CD14-positive monocyte (primary cell): Measurements from ENCODE around the gene SLC25A22. TPM values are rescaled to one million over a fixed set of nuclear protein-coding genes. Genes with fewer than 3 reads are reported as not detected.

ENCODE experiments used
- DNase-seq, 3 donors: peaks; one replicate each; pipeline ENCODE4 v3.0.0-alpha.2; 2011 to 2022
- H2AFZ ChIP-seq: 2 replicates; pipeline ENCODE4 v1.6.0; 2012; ENCODE audit warnings: mild to moderate bottlenecking, low read depth, low read length, inconsistent platforms; ENCODE audit not compliant: insufficient read depth, poor library complexity, severe bottlenecking
- H3K27ac ChIP-seq, 2 donors: 1 replicate in 1 of 2; 2 replicates in 1 of 2; pipeline ENCODE4 v1.5.1; 2012 to 2013; ENCODE audit warnings: low read length in 2 of 2, control low read depth in 1 of 2, inconsistent platforms in 1 of 2, low read depth in 1 of 2, mild to moderate bottlenecking in 1 of 2
- H3K27me3 ChIP-seq, 2 donors: one replicate each; pipeline versions ENCODE4 v1.6.0 to v1.6.1; 2011 to 2013; ENCODE audit warnings: low read length in 2 of 2; ENCODE audit not compliant: control insufficient read depth in 2 of 2, insufficient read depth in 2 of 2
- H3K36me3 ChIP-seq, 2 donors: replicated peaks in 1 of 2; 1 replicate in 1 of 2; 2 replicates in 1 of 2; pipeline versions ENCODE4 v1.5.1 to v1.6.1; 2012 to 2013; ENCODE audit warnings: low read length in 2 of 2, control low read depth in 1 of 2, inconsistent platforms in 1 of 2, mild to moderate bottlenecking in 1 of 2; ENCODE audit not compliant: insufficient read depth in 2 of 2, control insufficient read depth in 1 of 2
- H3K4me1 ChIP-seq, 2 donors: 1 replicate in 1 of 2; 2 replicates in 1 of 2; pipeline versions ENCODE4 v1.5.1 to v1.6.1; 2012 to 2013; ENCODE audit warnings: low read length in 2 of 2, control low read depth in 1 of 2, inconsistent platforms in 1 of 2, mild to moderate bottlenecking in 1 of 2, moderate library complexity in 1 of 2; ENCODE audit not compliant: insufficient read depth in 2 of 2, control insufficient read depth in 1 of 2
- H3K4me2 ChIP-seq: replicated peaks from 2 replicates; pipeline ENCODE3; 2012; ENCODE audit warnings: low read length, moderate library complexity, mild to moderate bottlenecking; ENCODE audit not compliant: poor library complexity, severe bottlenecking; ENCODE audit errors: extremely low read depth
- H3K4me3 ChIP-seq, 3 experiments: fragments of 200-600 bp in 1 of 3; sonication (generic) in 1 of 3; replicated peaks in 1 of 3; 1 replicate in 2 of 3; 2 replicates in 1 of 3; pipeline ENCODE4 v1.5.1; 2011 to 2013; ENCODE audit warnings: low read length in 3 of 3, mild to moderate bottlenecking in 3 of 3, control low read depth in 2 of 3, low read depth in 2 of 3, inconsistent platforms in 1 of 3, moderate library complexity in 1 of 3
- H3K79me2 ChIP-seq: 2 replicates; pipeline ENCODE4 v1.6.0; 2012; ENCODE audit warnings: mild to moderate bottlenecking, control low read depth, inconsistent platforms, low read length, moderate library complexity; ENCODE audit not compliant: insufficient read depth
- H3K9ac ChIP-seq: 2 replicates; pipeline ENCODE4 v1.6.0; 2017; ENCODE audit warnings: low read length, mild to moderate bottlenecking; ENCODE audit not compliant: insufficient read depth, poor library complexity, severe bottlenecking
- H3K9me3 ChIP-seq, 2 donors: replicated peaks in 1 of 2; 1 replicate in 1 of 2; 2 replicates in 1 of 2; pipeline versions ENCODE4 v1.5.1 to v1.6.1; 2012 to 2013; ENCODE audit warnings: low read length in 2 of 2, control low read depth in 1 of 2; ENCODE audit not compliant: control insufficient read depth in 1 of 2, insufficient read depth in 1 of 2
- H4K20me1 ChIP-seq: 2 replicates; pipeline ENCODE4 v1.6.0; 2012; ENCODE audit warnings: mild to moderate bottlenecking, low read length, control low read depth, moderate library complexity; ENCODE audit not compliant: insufficient read depth
- H3K27ac Mint-ChIP-seq, 7 donors: one replicate each; pipeline ENCODE4 v1.8.0; 2020; ENCODE audit warnings: mild to moderate bottlenecking in 7 of 7, mixed read lengths in 7 of 7, moderate library complexity in 6 of 7, inconsistent platforms in 2 of 7
- H3K27me3 Mint-ChIP-seq, 3 donors: one replicate each; pipeline ENCODE4 v1.8.0; 2021 to 2022; ENCODE audit warnings: low read depth in 3 of 3, mild to moderate bottlenecking in 3 of 3, mixed read lengths in 3 of 3, moderate library complexity in 3 of 3, inconsistent platforms in 1 of 3
- H3K36me3 Mint-ChIP-seq, 2 donors: one replicate each; pipeline ENCODE4 v1.8.0; 2020; ENCODE audit warnings: mixed read lengths in 2 of 2, inconsistent platforms in 1 of 2, mild to moderate bottlenecking in 1 of 2
- H3K4me1 Mint-ChIP-seq: one replicate; pipeline ENCODE4 v1.8.0; 2020; ENCODE audit warnings: mild to moderate bottlenecking, mixed read lengths
- H3K4me3 Mint-ChIP-seq, 2 donors: one replicate each; pipeline ENCODE4 v1.8.0; 2020; ENCODE audit warnings: mild to moderate bottlenecking in 2 of 2, mixed read lengths in 2 of 2, moderate library complexity in 1 of 2
- H3K9me3 Mint-ChIP-seq, 7 donors: one replicate each; pipeline ENCODE4 v1.8.0; 2020 to 2022; ENCODE audit warnings: mixed read lengths in 7 of 7, mild to moderate bottlenecking in 6 of 7, moderate library complexity in 6 of 7, inconsistent platforms in 2 of 7
- WGBS: methylation state at CpG from one replicate; pipeline ENCODE4 v1.1.5; 2013; ENCODE audit warnings: missing lambda C conversion rate; ENCODE audit not compliant: insufficient coverage; 5-methylcytosine and 5-hydroxymethylcytosine counted together
- intact Hi-C, 2 donors: fragments of 100-400 bp; cut with micrococcal nuclease; formaldehyde crosslinking; loops; one replicate each; pipeline versions ENCODE4 v1.15.0 to v1.15.1; 2023
- polyA plus RNA-seq, 3 donors: library from polyadenylated mRNA; depleted of rRNA in 1 of 3; unstranded in 2 of 3; stranded (reverse) in 1 of 3; fragments of 300-500 nt in 2 of 3; fragments of >200 nt in 1 of 3; fragmentation: Illumina TruSeq in 2 of 3; gene quantifications; 1 replicate in 2 of 3; 2 replicates in 1 of 3; pipeline ENCODE4 v1.2.3, GENCODE V29; 2012 to 2021
- TF ChIP-seq, protein P1 (sequence below): fragments of 200-600 bp; IDR thresholded peaks from one replicate; pipeline ENCODE4 v1.8.0; 2022; ENCODE audit warnings: antibody characterized with exemption, mild to moderate bottlenecking

SLC25A22 gene
- polyA plus RNA-seq, 3 donors: 4.4 to 20.9 (median 5.6) TPM

DNA sequence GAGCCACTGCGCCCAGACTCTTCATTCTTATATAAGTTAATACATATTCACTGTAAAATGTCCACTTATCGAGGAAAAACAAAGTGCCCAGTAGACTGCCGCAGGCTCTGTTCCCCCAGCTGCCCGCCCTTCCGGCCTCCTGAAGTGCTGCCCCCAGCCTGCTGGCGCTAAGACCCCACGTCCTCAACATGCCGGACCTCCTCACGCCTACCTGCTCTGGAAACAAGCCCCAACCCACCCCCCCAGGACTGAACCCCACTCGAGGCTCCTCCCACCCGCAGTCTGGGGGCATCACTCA is 21.9 kb downstream of the SLC25A22 start:
- H3K36me3 Mint-ChIP-seq: peaks cover 5 to 35% of the 10 kb centered on the region in 2 donors
- DNase-seq: no peak
- peaks cover 29 to 36% of the 10 kb centered on the region in 2 donors for H3K4me1 ChIP-seq

GRCh38 chr11:774873-775592 is 23.0 kb downstream of the SLC25A22 start:
- H3K9ac ChIP-seq: no peak overlapping the region
- TF ChIP-seq, protein P1, sequence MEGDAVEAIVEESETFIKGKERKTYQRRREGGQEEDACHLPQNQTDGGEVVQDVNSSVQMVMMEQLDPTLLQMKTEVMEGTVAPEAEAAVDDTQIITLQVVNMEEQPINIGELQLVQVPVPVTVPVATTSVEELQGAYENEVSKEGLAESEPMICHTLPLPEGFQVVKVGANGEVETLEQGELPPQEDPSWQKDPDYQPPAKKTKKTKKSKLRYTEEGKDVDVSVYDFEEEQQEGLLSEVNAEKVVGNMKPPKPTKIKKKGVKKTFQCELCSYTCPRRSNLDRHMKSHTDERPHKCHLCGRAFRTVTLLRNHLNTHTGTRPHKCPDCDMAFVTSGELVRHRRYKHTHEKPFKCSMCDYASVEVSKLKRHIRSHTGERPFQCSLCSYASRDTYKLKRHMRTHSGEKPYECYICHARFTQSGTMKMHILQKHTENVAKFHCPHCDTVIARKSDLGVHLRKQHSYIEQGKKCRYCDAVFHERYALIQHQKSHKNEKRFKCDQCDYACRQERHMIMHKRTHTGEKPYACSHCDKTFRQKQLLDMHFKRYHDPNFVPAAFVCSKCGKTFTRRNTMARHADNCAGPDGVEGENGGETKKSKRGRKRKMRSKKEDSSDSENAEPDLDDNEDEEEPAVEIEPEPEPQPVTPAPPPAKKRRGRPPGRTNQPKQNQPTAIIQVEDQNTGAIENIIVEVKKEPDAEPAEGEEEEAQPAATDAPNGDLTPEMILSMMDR: no peak
- H3K4me3 Mint-ChIP-seq: no peak overlapping the region
- H3K27ac ChIP-seq: peak overlapping the region in 1 of 2 donors; percentile 44
- H3K27me3 ChIP-seq: no peaks in the 10 kb centered on the region
- no peak overlapping the region for H2AFZ ChIP-seq
- peaks cover 29 to 36% of the 10 kb centered on the region in 2 donors for H3K4me1 ChIP-seq
- H3K27ac Mint-ChIP-seq: peak overlapping the region in 1 of 7 donors; percentile 25
- intact Hi-C loops: no loop called here
- H3K4me1 Mint-ChIP-seq: peaks cover 33% of the 10 kb centered on the region
- H4K20me1 ChIP-seq: peaks cover 53% of the 10 kb centered on the region
- H3K9me3 ChIP-seq: no peaks in the 10 kb centered on the region
- no peak for DNase-seq
- no peak overlapping the region for H3K4me3 ChIP-seq
- peaks cover 58% of the 10 kb centered on the region for H3K79me2 ChIP-seq
- H3K4me2 ChIP-seq: no peak overlapping the region
- H3K27me3 Mint-ChIP-seq: peaks cover 0 to 2% (median 1%) of the 10 kb centered on the region in 3 donors
- WGBS: 82% methylated on average over 10 of the region's 20 CpGs
- H3K36me3 ChIP-seq: peaks cover 38% of the 10 kb centered on the region in 2 donors
- peaks cover 0 to 2% (median 0%) of the 10 kb centered on the region in 7 donors for H3K9me3 Mint-ChIP-seq
- H3K36me3 Mint-ChIP-seq: peaks cover 14 to 46% of the 10 kb centered on the region in 2 donors

More for the DNA sequence above, 21.9 kb downstream of the SLC25A22 start:
- Mint-ChIP-seq H3K27me3 (peaks cover 0 to 3% (median 1%) of the 10 kb centered on the region in 3 donors), H3K4me3 (peak overlapping the region; percentile 77 to 87), H3K4me1 (peaks cover 39% of the 10 kb centered on the region), H3K9me3 (peaks cover 0 to 2% (median 0%) of the 10 kb centered on the region in 7 donors), H3K27ac (peak overlapping the region; percentile 33 to 83 (median 58))
- H2AFZ ChIP-seq: no peak overlapping the region
- H3K4me3 ChIP-seq: peak overlapping the region; percentile 57 to 84 (median 60)
- H4K20me1 ChIP-seq: peaks cover 53% of the 10 kb centered on the region
- no peaks in the 10 kb centered on the region for H3K9me3 ChIP-seq
- 56% methylated on average over 7 of the region's 11 CpGs for WGBS
- intact Hi-C loops: loop anchor here (2.0 kb wide), 1 partner anchor 21 kb away; no protein-coding TSS in a partner anchor
- TF ChIP-seq, protein P1: no peak
- peaks cover 58% of the 10 kb centered on the region for H3K79me2 ChIP-seq
- H3K4me2 ChIP-seq: peak overlapping the region; percentile 94
- peaks cover 27% of the 10 kb centered on the region in 2 donors for H3K36me3 ChIP-seq
- no peaks in the 10 kb centered on the region for H3K27me3 ChIP-seq
- H3K27ac ChIP-seq: peak overlapping the region in 1 of 2 donors; percentile 54
- H3K9ac ChIP-seq: peak overlapping the region; percentile 81
